Measurements from ENCODE around the gene FGF18. TPM values are rescaled to one million over a fixed set of nuclear protein-coding genes. Genes with fewer than 3 reads are reported as not detected.

FGF18 gene
- total RNA-seq, 1 donor from 2014 or later, result 1.2 TPM

GRCh38 chr5:171455522-171455921 lies 36.1 kb downstream of the FGF18 start:
- H3K4me1 Mint-ChIP-seq (ENCODE audit: low read depth, unreplicated experiment), result no peaks in the 10 kb centered on the region
- DNase-seq (ENCODE audit: low read depth), result no peak
- no peak overlapping the region for H3K27ac ChIP-seq (ENCODE audit: low read depth, low read length)
- H3K27me3 ChIP-seq (ENCODE audit: insufficient read depth, low read length), result no peaks in the 10 kb centered on the region
- H3K4me1 ChIP-seq (ENCODE audit: insufficient read depth, low read length), result peaks cover 4% of the 10 kb centered on the region
- H3K36me3 Mint-ChIP-seq (ENCODE audit: low read depth, unreplicated experiment), result peaks cover 20% of the 10 kb centered on the region
- no peak overlapping the region for H2AFZ ChIP-seq (ENCODE audit: low read depth, low read length)
- H3K9me3 Mint-ChIP-seq (ENCODE audit: unreplicated experiment), result no peaks in the 10 kb centered on the region
- no peak overlapping the region for H3K27ac Mint-ChIP-seq (ENCODE audit: unreplicated experiment)
- H3K4me2 ChIP-seq (ENCODE audit: low read length), result no peak overlapping the region
- H3K79me2 ChIP-seq (ENCODE audit: insufficient read depth, low read length), result no peaks in the 10 kb centered on the region
- H3K9ac ChIP-seq (ENCODE audit: low read length), result no peak overlapping the region
- H3K4me3 Mint-ChIP-seq (ENCODE audit: unreplicated experiment), result no peak overlapping the region
- H4K20me1 ChIP-seq (ENCODE audit: insufficient read depth, low read length), result no peaks in the 10 kb centered on the region
- no peak for FAIRE-seq
- H3K36me3 ChIP-seq (ENCODE audit: insufficient read depth, low read length), result no peaks in the 10 kb centered on the region
- no peak overlapping the region for H3K4me3 ChIP-seq (ENCODE audit: insufficient read depth, low read depth, low read length)
- peaks cover 51% of the 10 kb centered on the region for H3K27me3 Mint-ChIP-seq (ENCODE audit: low read depth, unreplicated experiment)
- TF ChIP-seq EZH2 (IDR thresholded peaks at IDR 0.05; ENCODE audit: insufficient read depth, low read length) (no peak), CTCF (IDR thresholded peaks at IDR 0.05; ENCODE audit: insufficient read depth, low read depth, low read length) (no peak)
- H3K9me3 ChIP-seq (ENCODE audit: insufficient read depth, low read depth, low read length), result no peaks in the 10 kb centered on the region

- Histone ChIP-seq H3K79me2 (ENCODE audit: insufficient read depth, low read length) (no peaks in the 10 kb centered on the region), H3K4me2 (ENCODE audit: low read length) (no peak overlapping the region), H3K9ac (ENCODE audit: low read length) (no peak overlapping the region), H3K9me3 (ENCODE audit: insufficient read depth, low read depth, low read length) (no peaks in the 10 kb centered on the region), H3K36me3 (ENCODE audit: insufficient read depth, low read length) (no peaks in the 10 kb centered on the region), H3K27ac (ENCODE audit: low read depth, low read length) (no peak overlapping the region), H4K20me1 (ENCODE audit: insufficient read depth, low read length) (no peaks in the 10 kb centered on the region), H3K4me1 (ENCODE audit: insufficient read depth, low read length) (no peaks in the 10 kb centered on the region), H3K27me3 (ENCODE audit: insufficient read depth, low read length) (no peaks in the 10 kb centered on the region), H2AFZ (ENCODE audit: low read depth, low read length) (no peak overlapping the region), H3K4me3 (ENCODE audit: insufficient read depth, low read depth, low read length) (no peak overlapping the region)
- no peak for DNase-seq (ENCODE audit: low read depth)
- H3K4me1 Mint-ChIP-seq (ENCODE audit: low read depth, unreplicated experiment), result no peaks in the 10 kb centered on the region
- H3K27ac Mint-ChIP-seq (ENCODE audit: unreplicated experiment), result no peak overlapping the region
- H3K4me3 Mint-ChIP-seq (ENCODE audit: unreplicated experiment), result no peak overlapping the region
- H3K9me3 Mint-ChIP-seq (ENCODE audit: unreplicated experiment), result no peaks in the 10 kb centered on the region
- TF ChIP-seq EZH2 (IDR thresholded peaks at IDR 0.05; ENCODE audit: insufficient read depth, low read length), result no peak
- no peak for TF ChIP-seq CTCF (IDR thresholded peaks at IDR 0.05; ENCODE audit: insufficient read depth, low read depth, low read length)
- peaks cover 46% of the 10 kb centered on the region for H3K27me3 Mint-ChIP-seq (ENCODE audit: low read depth, unreplicated experiment)
- FAIRE-seq, result no peak
- H3K36me3 Mint-ChIP-seq (ENCODE audit: low read depth, unreplicated experiment), result peaks cover 19% of the 10 kb centered on the region
Measured at GRCh38 chr5:171457208-171457981, 37.9 kb downstream of the FGF18 start.

DNA sequence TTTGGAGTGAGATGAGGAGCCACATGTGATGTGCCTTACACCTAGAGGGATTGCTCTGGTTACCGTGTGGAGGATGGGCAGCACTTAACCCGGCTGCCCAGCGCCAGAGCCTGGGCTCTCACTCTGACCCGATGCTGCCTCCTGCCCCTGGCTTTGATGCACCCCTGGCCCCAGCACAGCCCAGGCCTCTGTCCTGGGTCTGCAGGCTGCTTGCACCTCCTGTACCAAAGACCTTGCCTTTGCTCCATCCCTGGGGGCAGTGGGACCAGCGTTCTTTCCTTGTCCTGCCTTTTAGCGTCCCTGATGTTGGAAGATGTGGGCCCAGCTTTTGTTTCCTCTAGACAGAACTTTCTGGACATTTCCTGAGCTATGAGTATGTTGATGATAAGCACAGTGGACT lies 40.4 kb downstream of the FGF18 start:
- Histone ChIP-seq H3K79me2 (ENCODE audit: insufficient read depth, low read length) (no peaks in the 10 kb centered on the region), H3K27me3 (ENCODE audit: insufficient read depth, low read length) (no peaks in the 10 kb centered on the region), H2AFZ (ENCODE audit: low read depth, low read length) (no peak overlapping the region), H3K36me3 (ENCODE audit: insufficient read depth, low read length) (no peaks in the 10 kb centered on the region), H3K4me3 (ENCODE audit: insufficient read depth, low read depth, low read length) (no peak overlapping the region), H3K4me1 (ENCODE audit: insufficient read depth, low read length) (no peaks in the 10 kb centered on the region), H3K27ac (ENCODE audit: low read depth, low read length) (no peak overlapping the region), H3K4me2 (ENCODE audit: low read length) (no peak overlapping the region), H3K9me3 (ENCODE audit: insufficient read depth, low read depth, low read length) (no peaks in the 10 kb centered on the region), H4K20me1 (ENCODE audit: insufficient read depth, low read length) (no peaks in the 10 kb centered on the region), H3K9ac (ENCODE audit: low read length) (no peak overlapping the region)
- no peaks in the 10 kb centered on the region for H3K4me1 Mint-ChIP-seq (ENCODE audit: low read depth, unreplicated experiment)
- peaks cover 38% of the 10 kb centered on the region for H3K27me3 Mint-ChIP-seq (ENCODE audit: low read depth, unreplicated experiment)
- H3K27ac Mint-ChIP-seq (ENCODE audit: unreplicated experiment), result no peak overlapping the region
- DNase-seq (ENCODE audit: low read depth), result no peak
- TF ChIP-seq EZH2 (IDR thresholded peaks at IDR 0.05; ENCODE audit: insufficient read depth, low read length), result no peak
- no peak for TF ChIP-seq CTCF (IDR thresholded peaks at IDR 0.05; ENCODE audit: insufficient read depth, low read depth, low read length)
- FAIRE-seq, result no peak
- H3K9me3 Mint-ChIP-seq (ENCODE audit: unreplicated experiment), result peaks cover 2% of the 10 kb centered on the region
- peaks cover 9% of the 10 kb centered on the region for H3K36me3 Mint-ChIP-seq (ENCODE audit: low read depth, unreplicated experiment)
- H3K4me3 Mint-ChIP-seq (ENCODE audit: unreplicated experiment), result no peak overlapping the region
